SK-N-SH (cell line): Measurements from ENCODE around the gene MYO18A.

ENCODE experiments used
- CTCF ChIP-seq: fragments of 200-600 bp; sonication (generic); IDR thresholded peaks from 2 replicates; pipeline ENCODE4 v1.6.1; 2017; ENCODE audit warnings: antibody characterized with exemption, mild to moderate bottlenecking, moderate library complexity
- FOXM1 ChIP-seq: IDR thresholded peaks from 2 replicates; pipeline ENCODE4 v1.4.0; 2012; ENCODE audit warnings: low read depth, mild to moderate bottlenecking
- IRF3 ChIP-seq: fragments of 150-350 bp; IDR thresholded peaks from 2 replicates; pipeline ENCODE4 v1.6.1; 2016; ENCODE audit warnings: mild to moderate bottlenecking, low read depth, low read length
- JUND ChIP-seq: IDR thresholded peaks from 2 replicates; pipeline ENCODE4 v1.4.0; 2012
- MAX ChIP-seq: IDR thresholded peaks from 2 replicates; pipeline ENCODE4 v1.4.0; 2012; ENCODE audit warnings: low read depth
- NRF1 ChIP-seq: IDR thresholded peaks from 2 replicates; pipeline ENCODE4 v1.6.1; 2012; ENCODE audit warnings: low read depth, mild to moderate bottlenecking, low read length
- POLR2AphosphoS5 ChIP-seq: IDR thresholded peaks from 2 replicates; pipeline ENCODE4 v1.6.1; 2012; ENCODE audit warnings: low read depth, low read length
- REST ChIP-seq: IDR thresholded peaks from 2 replicates; pipeline ENCODE4 v1.6.1; 2012; ENCODE audit warnings: mild to moderate bottlenecking, low read depth, low read length, moderate library complexity
- RFX5 ChIP-seq: IDR thresholded peaks from 2 replicates; pipeline ENCODE4 v1.6.1; 2012; ENCODE audit warnings: mild to moderate bottlenecking, improper control_type of control experiment, low read length
- TCF12 ChIP-seq: IDR thresholded peaks from 2 replicates; pipeline ENCODE4 v1.4.0; 2012
- TEAD4 ChIP-seq: IDR thresholded peaks from 2 replicates; pipeline ENCODE4 v1.4.0; 2012; ENCODE audit warnings: mild to moderate bottlenecking, borderline replicate concordance; ENCODE audit not compliant: insufficient read depth
- USF2 ChIP-seq: fragments of 150-350 bp; IDR thresholded peaks from 2 replicates; pipeline ENCODE4 v1.6.1; 2017; ENCODE audit warnings: antibody characterized with exemption, low read length, low read depth, borderline replicate concordance

GRCh38 chr17:29155227-29155965, 24.8 kb downstream of the MYO18A start:
- TF ChIP-seq CTCF (no peak), TEAD4 (no peak), USF2 (no peak), MAX (0 out of 2 replicates have a peak, but pooled peaks have one; percentile 16), NRF1 (no peak), IRF3 (no peak), POLR2AphosphoS5 (no peak), JUND (peak; percentile 44; the same call in 1 of the 2 replicates), REST (no peak), TCF12 (peak; percentile 27; the same call in 1 of the 2 replicates), FOXM1 (no peak), RFX5 (no peak)
